Measurements from ENCODE around the gene AGBL4.

AGBL4 gene

GRCh38 chr1:48936436-48936835 is 1087.3 kb downstream of the AGBL4 start:
- TF ChIP-seq CREB1 (IDR thresholded peaks at IDR 0.05; ENCODE audit: low read depth) = no peak
- TF ChIP-seq YY1 (IDR thresholded peaks at IDR 0.05; ENCODE audit: low read depth) = no peak
- no peak for TF ChIP-seq ZBTB7A (IDR thresholded peaks at IDR 0.05; ENCODE audit: low read depth)
- no peak for TF ChIP-seq EP300 (IDR thresholded peaks at IDR 0.05; ENCODE audit: borderline replicate concordance)
- no peak for TF ChIP-seq CEBPB (IDR thresholded peaks at IDR 0.05)
- no peak for TF ChIP-seq RAD21 (IDR thresholded peaks at IDR 0.05; ENCODE audit: low read depth)
- TF ChIP-seq TAF1 (IDR thresholded peaks at IDR 0.05; ENCODE audit: low read depth) = no peak
- no peak for TF ChIP-seq NFIC (IDR thresholded peaks at IDR 0.05)
- TF ChIP-seq REST (IDR thresholded peaks at IDR 0.05; ENCODE audit: low read depth) = no peak
- TF ChIP-seq MAX (IDR thresholded peaks at IDR 0.05) = no peak
- no peak for TF ChIP-seq TEAD4 (IDR thresholded peaks at IDR 0.05)
- no peak for TF ChIP-seq USF1 (IDR thresholded peaks at IDR 0.05)
- TF ChIP-seq EGR1 (IDR thresholded peaks at IDR 0.05) = no peak
- TF ChIP-seq TCF12 (IDR thresholded peaks at IDR 0.05; ENCODE audit: low read depth) = no peak

GRCh38 chr1:48932366-48932765 is 1091.4 kb downstream of the AGBL4 start:
- TF ChIP-seq TEAD4 (IDR thresholded peaks at IDR 0.05) (no peak), TAF1 (IDR thresholded peaks at IDR 0.05; ENCODE audit: low read depth) (no peak)

- no peak for TF ChIP-seq USF1 (IDR thresholded peaks at IDR 0.05)
- no peak for TF ChIP-seq YY1 (IDR thresholded peaks at IDR 0.05; ENCODE audit: low read depth)
- TF ChIP-seq FOXM1 (IDR thresholded peaks at IDR 0.05; ENCODE audit: borderline replicate concordance, low read depth) = no peak
- TF ChIP-seq RAD21 (IDR thresholded peaks at IDR 0.05; ENCODE audit: low read depth) = no peak
- no peak for TF ChIP-seq TAF1 (IDR thresholded peaks at IDR 0.05; ENCODE audit: low read depth)
- no peak for TF ChIP-seq TEAD4 (IDR thresholded peaks at IDR 0.05)
- no peak for TF ChIP-seq ZBTB7A (IDR thresholded peaks at IDR 0.05; ENCODE audit: low read depth)
- TF ChIP-seq CREB1 (IDR thresholded peaks at IDR 0.05; ENCODE audit: low read depth) = no peak
- TF ChIP-seq MAX (IDR thresholded peaks at IDR 0.05) = no peak
Measured at GRCh38 chr1:48931506-48932192, 1092.1 kb downstream of the AGBL4 start.

- no peak for TF ChIP-seq REST (IDR thresholded peaks at IDR 0.05; ENCODE audit: low read depth)
- TF ChIP-seq CEBPB (IDR thresholded peaks at IDR 0.05) = no peak
- no peak for TF ChIP-seq CREB1 (IDR thresholded peaks at IDR 0.05; ENCODE audit: low read depth)
- no peak for TF ChIP-seq USF1 (IDR thresholded peaks at IDR 0.05)
- TF ChIP-seq EGR1 (IDR thresholded peaks at IDR 0.05) = no peak
- no peak for TF ChIP-seq FOXM1 (IDR thresholded peaks at IDR 0.05; ENCODE audit: borderline replicate concordance, low read depth)
- no peak for TF ChIP-seq MAX (IDR thresholded peaks at IDR 0.05)
- TF ChIP-seq RAD21 (IDR thresholded peaks at IDR 0.05; ENCODE audit: low read depth) = no peak
- TF ChIP-seq TEAD4 (IDR thresholded peaks at IDR 0.05) = no peak
- no peak for TF ChIP-seq ZBTB7A (IDR thresholded peaks at IDR 0.05; ENCODE audit: low read depth)
- TF ChIP-seq TCF12 (IDR thresholded peaks at IDR 0.05; ENCODE audit: low read depth) = no peak
- TF ChIP-seq NFIC (IDR thresholded peaks at IDR 0.05) = no peak
- no peak for TF ChIP-seq EP300 (IDR thresholded peaks at IDR 0.05; ENCODE audit: borderline replicate concordance)
- TF ChIP-seq YY1 (IDR thresholded peaks at IDR 0.05; ENCODE audit: low read depth) = no peak
- TF ChIP-seq TAF1 (IDR thresholded peaks at IDR 0.05; ENCODE audit: low read depth) = no peak
Measured at GRCh38 chr1:48930011-48930410, 1093.7 kb downstream of the AGBL4 start.

- no peak for TF ChIP-seq MAX (IDR thresholded peaks at IDR 0.05)
Measured at GRCh38 chr1:48924099-48924498, 1099.7 kb downstream of the AGBL4 start.

Measured in Ishikawa (cell line).